GM21526 (cell line): ENCODE results near the gene CPD.

Experiments used
- ATAC-seq: cut with Tn5 transposase; IDR thresholded peaks from one replicate; pipeline ENCODE4 v1.9.1; 2021; ENCODE audit warnings: moderate library complexity; ENCODE audit not compliant: unreplicated experiment, low FRiP score

Gene CPD

DNA sequence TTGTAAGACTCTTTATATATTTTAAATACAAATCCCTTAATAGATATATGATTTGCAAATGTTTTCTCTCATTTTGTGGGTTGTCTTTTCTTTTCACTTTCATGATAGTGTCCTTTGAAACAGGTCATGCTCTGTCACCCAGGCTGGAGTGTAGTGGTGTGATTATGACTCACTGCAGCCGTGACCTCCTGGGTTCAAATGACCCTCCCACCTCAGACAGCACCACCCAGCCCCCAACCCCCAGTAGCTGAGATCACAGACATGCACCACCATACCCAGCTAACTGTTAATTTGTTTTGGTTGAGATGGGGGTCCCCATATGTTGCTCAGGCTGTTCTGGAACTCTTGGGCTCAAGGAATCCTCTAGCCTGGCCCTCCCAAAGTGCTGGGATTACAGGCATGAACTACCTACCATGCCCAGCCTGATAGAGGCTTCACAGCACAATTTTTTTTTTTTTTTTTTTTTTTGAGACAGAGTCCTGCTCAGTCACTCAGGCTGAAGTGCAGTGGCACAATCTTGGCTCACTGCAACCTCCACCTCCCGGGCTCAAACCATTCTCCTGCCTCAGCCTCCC lies 26.4 kb upstream of the CPD start:
- ATAC-seq: no peak

GRCh38 chr17:30354701-30355100 lies 24.0 kb upstream of the CPD start:
- no peak for ATAC-seq

- ATAC-seq: no peak
Observed at GRCh38 chr17:30357476-30357875, 21.3 kb upstream of the CPD start.

DNA sequence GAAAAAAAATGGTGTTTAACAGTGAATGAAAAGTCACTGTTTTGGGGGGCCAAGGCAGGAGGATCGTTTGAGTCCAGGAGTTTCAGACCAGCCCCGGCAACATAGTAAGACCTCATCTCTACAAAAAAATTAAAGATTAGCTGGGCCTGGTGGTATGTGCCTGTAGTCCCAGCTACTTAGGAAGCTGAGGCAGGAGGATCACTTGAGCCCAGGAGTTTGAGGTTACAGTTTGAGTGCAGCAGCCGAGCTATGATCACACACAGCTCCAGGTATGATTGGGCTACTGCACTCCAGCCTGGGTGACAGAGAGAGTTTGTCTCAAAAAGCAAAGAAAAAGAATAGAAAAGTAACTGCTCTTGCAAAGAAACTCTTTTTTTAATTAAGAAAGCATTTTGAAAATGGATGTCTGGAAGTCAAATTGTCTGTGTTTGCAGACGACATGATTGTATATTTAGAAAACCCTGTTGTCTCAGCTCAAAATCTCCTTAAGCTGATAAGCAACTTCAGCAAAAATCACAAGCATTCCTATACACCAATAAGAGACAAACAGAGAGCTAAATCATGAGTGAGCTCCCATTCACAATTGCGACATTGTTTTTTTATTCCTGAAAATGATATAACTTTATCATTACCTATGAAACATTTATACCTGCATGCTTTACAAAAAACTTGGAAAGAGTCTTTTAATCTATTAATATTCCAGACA lies 20.5 kb upstream of the CPD start:
- no peak for ATAC-seq

DNA sequence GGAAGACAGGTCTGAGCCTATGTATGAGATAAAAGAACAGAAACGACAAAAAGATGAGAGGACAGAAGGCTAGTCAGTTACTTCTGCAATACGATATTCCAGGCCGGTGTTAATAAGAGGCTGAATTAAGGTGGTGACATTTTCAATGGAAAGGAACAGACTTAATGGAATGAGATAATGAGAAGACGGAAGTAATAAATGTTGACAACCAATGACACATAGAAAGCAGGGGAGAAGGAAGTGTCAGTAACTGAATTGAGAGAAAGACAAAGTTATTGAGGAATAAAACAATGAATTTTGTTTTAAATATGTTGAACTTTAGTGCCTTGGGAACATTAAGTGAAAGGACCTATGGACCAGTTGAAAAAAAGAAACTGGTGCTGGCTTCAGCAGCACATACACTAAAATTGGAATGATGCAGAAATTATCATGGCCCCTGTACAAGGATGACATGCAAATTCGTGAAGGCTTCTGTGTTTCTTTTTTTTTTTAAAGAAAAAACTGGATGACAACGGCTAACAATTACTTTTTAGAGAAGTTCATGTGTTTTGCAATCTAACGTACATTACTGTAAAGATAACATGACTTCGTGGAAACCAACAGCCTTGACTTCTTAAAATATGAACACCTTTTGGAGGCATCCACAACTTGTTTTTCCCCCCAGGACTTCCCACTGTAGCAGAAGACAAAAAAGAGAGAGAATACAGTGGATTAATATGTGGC lies 18.5 kb upstream of the CPD start:
- ATAC-seq: no peak

- no peak for ATAC-seq
Observed at GRCh38 chr17:30361766-30362279, 16.9 kb upstream of the CPD start.

- peak; percentile 75 for ATAC-seq
Observed at GRCh38 chr17:30363715-30364202, 15.0 kb upstream of the CPD start.

DNA sequence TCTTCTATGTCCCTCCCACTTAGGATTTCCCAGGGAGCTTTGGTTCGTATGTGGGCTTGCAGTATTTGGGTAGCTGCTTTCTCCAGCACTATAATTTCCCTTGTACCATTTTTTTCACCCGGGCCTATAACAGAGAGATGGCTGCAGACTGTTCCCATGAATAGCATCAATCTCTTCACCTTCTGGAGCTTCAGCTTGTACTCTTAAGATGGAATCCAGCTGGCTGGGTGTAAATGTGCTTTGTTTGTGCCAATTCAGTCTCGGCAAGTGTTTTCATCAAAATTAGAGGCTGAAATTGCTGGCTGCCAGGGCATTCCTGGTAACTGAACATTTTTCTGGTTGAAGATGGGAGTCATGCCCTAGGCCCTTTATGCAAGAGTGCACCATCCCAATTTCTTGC lies 12.2 kb upstream of the CPD start:
- ATAC-seq: no peak

DNA sequence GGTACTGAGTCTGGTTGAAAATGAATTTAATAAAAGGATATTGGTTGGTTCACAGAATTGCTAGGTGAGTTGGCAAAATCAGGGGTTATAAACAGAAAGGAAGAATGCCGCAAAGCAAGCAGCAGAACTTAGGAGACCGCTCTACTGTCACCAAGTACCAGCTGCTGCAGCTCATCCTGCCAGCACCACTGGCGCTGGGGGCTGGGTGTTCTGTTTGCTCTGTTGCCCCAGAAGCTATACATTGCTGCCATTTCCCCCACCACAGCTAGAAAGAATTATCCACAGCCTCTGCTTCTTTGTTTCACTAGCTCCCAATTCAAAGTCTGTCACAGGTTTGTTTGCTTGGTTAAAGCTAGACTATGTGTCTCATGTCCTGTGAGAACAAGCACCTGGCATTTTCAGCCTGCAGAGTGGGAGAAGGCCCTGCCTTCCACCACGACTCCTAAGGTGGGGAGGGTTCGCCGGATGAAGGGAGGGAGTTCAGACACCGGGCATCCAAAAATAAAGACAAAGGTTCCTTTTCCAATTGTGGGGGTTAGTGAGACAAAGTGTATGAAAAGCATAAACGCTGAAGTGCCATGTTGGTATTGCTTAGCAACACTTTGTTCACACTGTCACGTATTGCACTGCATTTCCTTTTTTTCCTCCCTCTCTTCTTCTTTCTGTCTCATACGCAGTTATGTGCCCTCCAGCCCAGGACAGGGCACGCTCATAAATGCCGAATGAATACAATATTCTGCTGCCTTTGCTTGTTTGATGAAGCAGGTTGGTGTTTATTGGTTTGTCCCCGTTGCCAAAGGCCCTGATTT lies 9.6 kb upstream of the CPD start:
- no peak for ATAC-seq

GRCh38 chr17:30369995-30370394 lies 8.7 kb upstream of the CPD start:
- ATAC-seq: no peak

DNA sequence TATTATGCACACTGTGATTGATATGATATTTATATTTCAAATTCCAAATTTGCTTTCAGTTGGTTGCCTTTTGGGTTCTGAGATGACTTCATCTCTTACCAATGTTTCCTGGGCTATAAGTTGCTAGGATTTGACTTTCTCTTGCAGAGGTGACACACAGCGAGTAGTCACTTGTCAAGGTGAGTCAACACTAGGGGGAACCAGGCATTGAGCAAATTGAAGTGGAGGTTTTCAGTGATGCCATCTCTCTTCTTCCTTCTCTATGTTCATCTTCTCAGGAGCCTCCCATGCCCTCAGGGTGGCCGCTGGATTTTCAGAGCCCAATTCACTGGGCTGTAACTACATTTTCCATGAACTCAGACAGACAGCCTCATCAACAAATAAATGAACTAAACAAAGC lies 6.0 kb upstream of the CPD start:
- ATAC-seq: no peak

- ATAC-seq: no peak
Observed at GRCh38 chr17:30375661-30376060, 3.1 kb upstream of the CPD start.

DNA sequence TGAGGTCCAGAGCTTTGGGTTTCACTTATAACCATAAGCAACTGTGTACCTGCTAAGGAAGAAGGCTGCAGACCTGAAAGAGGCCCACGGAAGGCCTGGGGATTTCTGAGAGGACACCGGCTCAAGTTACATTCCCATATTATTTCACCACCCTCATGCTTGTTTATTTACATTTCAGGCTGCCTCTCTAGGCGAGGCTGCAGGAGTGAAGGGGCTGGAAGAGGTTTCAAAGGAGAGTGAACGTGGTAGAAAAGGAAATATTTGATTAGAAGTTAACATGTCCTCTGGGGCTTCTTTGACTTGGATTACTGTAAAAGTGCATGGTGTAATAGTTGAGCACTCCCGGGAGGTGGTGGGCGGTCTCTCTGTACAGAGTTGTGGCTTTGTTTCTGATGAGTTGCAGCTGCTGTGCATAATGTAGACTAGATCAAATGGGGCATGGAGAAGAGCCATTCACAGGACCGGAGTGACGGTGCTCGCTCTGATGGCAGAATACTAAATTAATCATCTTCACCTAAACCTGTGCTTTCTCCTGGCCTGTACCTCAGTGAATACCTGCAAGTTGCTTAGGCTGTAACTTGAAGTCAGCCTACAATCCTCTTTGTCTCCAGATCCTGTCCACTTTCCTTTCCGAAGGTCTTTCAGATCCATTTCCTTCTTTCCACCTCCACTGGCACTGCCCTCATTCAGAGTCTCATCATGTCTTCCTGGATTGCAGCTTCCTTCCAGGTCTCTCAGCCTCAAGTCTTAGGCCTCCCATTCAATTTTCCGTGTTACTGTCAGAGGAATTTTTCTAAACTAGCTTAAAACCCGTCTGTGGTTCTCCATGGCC lies 1.9 kb upstream of the CPD start:
- no peak for ATAC-seq

- ATAC-seq: no peak
Observed at GRCh38 chr17:30377574-30378240, 1.0 kb upstream of the CPD start.

GRCh38 chr17:30378241-30378824 lies 394 bp upstream of the CPD start:
- ATAC-seq: no peak

DNA sequence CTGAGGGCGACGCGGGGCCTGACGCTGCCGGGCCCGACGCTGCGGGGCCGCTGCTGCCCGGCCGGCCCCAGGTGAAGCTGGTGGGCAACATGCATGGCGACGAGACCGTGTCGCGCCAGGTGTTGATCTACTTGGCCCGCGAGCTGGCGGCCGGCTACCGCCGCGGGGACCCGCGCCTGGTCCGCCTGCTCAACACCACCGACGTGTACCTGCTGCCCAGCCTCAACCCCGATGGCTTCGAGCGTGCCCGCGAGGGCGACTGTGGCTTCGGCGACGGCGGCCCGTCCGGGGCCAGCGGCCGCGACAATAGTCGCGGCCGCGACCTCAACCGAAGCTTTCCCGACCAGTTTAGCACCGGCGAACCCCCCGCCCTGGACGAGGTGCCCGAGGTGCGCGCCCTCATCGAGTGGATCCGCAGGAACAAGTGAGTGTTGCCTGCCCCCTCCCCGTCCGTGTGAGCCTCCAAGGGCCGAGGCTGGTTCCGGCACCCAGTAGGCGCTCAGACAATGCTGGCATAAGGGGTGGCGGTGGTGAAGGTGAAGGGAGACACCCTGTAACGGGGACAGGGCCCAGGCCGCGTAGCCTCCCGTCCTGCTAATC lies 676 bp downstream of the CPD start:
- ATAC-seq: no peak

DNA sequence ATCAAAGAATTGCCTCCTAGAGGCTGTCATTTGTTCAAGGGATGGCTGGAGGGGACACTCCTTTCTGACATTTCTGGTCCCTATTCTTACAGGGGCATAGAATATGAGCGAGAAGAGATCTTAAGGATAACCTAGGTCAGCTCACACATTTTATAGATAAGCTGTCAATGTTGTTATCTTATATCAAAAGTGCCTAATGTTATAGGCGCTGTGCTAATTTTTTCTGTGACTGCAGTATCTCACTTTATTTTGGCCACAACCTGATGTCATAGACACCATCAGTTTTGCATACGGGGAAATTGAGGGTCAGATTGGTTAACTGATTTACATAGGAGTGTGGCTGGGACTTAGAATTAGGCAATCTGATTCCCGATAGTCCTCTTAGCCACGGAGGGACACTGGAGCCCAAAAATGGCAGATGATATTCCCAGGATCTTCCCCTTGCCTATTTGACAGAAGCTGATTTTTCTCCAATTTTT lies 1.2 kb downstream of the CPD start:
- ATAC-seq: no peak

DNA sequence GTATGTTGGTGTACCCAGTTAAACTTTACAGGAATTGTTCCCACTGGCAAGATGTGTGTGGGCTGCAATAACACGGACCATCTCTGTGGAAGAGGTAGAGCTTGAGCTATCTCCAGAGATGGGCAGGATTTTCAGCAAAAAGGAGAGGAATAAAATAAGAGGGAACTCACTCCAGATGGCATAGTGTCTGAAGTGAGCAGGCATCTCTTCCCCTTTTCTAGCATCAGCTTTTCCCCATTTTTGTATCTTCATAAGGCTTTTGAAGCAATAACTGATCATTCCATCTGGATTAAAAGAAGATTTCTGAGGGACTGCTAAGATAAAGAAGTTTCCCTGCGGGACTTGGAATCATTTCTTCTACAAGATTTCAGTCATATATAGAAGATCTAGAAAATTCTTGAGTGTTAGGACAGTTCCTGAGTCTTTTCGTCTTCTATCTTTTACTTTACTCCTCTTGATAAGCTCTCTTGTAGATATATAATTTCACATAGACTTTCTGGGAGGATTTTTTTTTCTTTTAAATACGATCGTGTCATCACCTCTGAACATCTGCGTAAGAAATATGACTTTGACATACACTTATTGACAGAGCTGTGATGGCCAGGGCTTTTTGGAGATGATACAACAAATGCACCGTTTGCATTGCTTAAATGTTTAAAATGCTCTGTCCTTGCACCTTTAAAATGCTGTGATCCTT lies 2.1 kb downstream of the CPD start:
- ATAC-seq: no peak
